Measurements from ENCODE around the gene NBR1.

- no peak for TF ChIP-seq CTCF (IDR thresholded peaks at IDR 0.05)
- TF ChIP-seq POLR2A (IDR thresholded peaks at IDR 0.05), result no peak
These were observed 29.1 kb downstream of the NBR1 start for GRCh38 chr17:43200127-43200526.

All from right lobe of liver (tissue), 4 donors.